Subcutaneous adipose tissue (tissue), 4 donors: ENCODE results near the gene C12orf57. TPM values are rescaled to one million over a fixed set of nuclear protein-coding genes. Genes with fewer than 3 reads are reported as not detected.

Source experiments
- CTCF ChIP-seq: fragments of 450-650 bp; IDR thresholded peaks from one replicate; pipeline ENCODE4 v1.5.1; 2016; ENCODE audit warnings: low read depth, mild to moderate bottlenecking, control low read depth, antibody characterized with exemption, moderate library complexity
- total RNA-seq, 4 donors: library from RNA; depleted of rRNA; stranded (reverse); fragments of >200 nt; gene quantifications; one replicate each; pipeline ENCODE4 v1.1.0, GENCODE V29; 2016

C12orf57 gene
- total RNA-seq, 4 donors from 2014 or later: 233 to 359 (median 280) TPM

GRCh38 chr12:6921996-6922946 lies 21.6 kb upstream of the C12orf57 start:
- no peak for TF ChIP-seq CTCF

- TF ChIP-seq CTCF: no peak
Measured at GRCh38 chr12:6923003-6923732, 20.7 kb upstream of the C12orf57 start.

- TF ChIP-seq CTCF: no peak
Measured at GRCh38 chr12:6923851-6924250, 20.0 kb upstream of the C12orf57 start.

GRCh38 chr12:6925239-6925539 lies 18.6 kb upstream of the C12orf57 start:
- TF ChIP-seq CTCF: no peak

- no peak for TF ChIP-seq CTCF
Measured at GRCh38 chr12:6925540-6926279, 18.1 kb upstream of the C12orf57 start.

GRCh38 chr12:6927379-6928021 lies 16.3 kb upstream of the C12orf57 start, which contains the start of gene ATN1:
Gene ATN1 (plus strand): TSS chr12:6927959. CDS start chr12:6934002, 6,043 bp downstream.
- TF ChIP-seq CTCF: no peak
